NCI-H1694 (cell line): Measurements from ENCODE around the gene DES.

Source experiments
- DNase-seq: peaks from one replicate; lab custom pipeline; 2025; lab: John Stamatoyannopoulos, UW

Gene DES

GRCh38 chr2:219438453-219438852, 20.3 kb downstream of the DES start:
- no peak for DNase-seq

- DNase-seq: no peak
These were observed 21.3 kb downstream of the DES start for GRCh38 chr2:219439506-219439905.

DNA sequence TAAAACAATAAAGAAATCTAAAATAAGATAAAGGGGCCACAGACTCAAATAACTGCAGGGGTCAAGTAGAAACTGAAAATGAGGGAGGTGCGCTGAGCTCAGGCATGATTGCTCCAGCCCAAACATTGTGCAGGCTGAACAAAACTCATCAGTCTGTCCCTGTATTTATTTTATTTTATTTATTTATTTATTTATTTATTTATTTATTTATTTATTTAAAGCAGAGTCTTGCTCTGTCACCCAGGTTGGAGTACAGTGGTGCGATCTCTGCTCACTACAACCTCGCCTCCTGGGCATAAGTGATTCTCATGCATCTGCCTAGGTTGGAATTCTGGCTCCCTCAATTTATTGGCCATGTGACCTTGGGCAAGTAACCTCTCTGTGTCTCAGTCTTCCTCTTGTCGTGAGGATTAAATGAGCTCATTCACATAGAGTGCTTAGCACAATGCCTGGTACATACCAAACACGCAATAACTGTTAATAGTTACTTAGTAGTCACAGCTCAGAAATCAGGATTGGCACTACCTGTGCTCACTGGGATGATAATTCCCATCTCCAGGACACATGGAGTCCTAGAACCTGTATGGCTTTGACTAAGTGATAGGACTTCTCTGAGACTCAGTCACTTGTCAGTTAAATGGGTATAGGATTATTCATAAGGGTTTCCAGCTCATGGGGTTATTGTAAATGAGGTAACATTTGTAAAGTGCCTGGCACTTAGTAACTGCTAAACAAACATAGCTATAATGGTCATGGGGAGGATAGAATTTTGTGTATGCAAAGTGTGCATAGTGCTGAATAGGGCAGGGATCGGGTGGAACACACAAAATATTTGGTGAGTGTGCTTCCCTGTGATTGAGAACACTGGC, 22.4 kb downstream of the DES start:
- DNase-seq: no peak

DNA sequence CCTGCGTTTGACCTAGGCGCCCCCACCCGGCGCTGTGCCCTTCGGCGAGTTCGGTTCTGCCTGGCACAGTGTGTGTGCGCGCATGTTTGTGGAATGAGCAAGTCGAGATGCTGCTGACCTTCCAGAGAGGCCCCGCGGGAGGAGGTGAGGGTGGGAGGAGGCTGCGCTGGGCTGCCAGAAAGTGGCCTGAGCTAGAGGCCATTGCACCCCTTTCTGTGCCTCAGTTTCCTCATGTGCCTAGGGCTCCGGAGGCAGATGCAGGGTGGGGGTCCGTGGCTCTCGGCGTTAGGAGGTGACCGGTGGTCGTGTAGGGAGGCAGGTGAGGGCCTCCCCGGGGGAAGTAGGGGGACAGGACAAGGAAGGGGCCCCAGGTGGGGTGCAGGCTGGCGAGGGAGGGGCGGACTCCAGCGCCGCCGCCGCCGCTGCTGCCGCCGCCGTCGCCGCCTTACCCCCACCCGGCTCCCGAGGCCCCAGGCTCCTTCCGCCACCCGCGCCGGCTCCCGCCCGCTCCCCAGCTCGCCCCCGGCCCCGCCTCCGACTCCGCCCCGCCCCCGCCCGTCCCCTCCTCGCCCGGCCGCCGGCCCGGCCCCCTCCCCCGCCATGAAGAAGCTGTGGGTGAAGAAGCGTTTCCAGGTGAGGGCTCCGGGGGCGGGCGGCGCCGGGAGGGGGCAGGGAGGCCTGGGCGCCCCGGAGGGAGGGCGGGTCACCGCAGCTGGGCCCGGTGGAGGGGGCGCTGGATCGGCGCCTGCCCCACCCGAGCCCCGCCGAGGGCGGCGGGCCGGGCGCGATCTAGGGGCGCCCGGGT, 23.5 kb downstream of the DES start:
- no peak for DNase-seq

DNA sequence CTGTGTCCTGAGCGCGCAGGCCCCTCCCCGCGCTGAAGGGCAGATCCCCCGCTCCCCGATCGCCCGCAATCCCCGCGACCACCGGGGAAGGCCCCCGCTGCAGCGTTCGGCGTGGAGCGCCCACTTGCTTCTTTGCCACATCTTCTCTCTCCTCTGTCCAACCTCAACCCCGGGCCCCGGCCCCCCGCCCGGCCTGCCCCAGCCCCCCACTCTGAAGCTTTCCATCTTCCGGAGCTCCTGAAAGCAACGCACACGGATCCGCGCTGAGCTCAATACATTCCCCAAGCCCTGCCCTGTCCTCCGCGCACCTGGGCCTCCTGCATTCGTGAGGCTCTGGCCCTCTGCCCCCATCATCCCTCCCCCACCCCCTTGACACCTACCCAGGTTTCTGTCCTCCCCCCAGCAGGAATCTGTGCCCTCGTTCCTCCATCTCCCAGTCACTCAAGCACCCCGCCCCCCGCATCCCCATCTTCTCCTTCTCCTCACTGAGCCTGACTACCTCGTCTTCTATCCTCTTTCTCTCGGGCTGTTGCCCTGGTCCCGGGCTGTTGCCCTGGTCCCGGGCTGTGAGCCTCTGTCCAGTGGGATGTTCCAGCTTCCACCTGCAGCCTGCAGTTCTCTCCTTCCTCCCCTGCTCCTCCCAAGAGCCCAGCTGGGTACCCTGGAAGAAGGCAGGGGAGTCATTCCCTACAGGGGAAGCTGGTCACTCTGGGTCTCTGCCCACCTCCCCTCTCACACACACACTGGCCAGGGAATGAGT, 24.3 kb downstream of the DES start:
- no peak for DNase-seq

DNA sequence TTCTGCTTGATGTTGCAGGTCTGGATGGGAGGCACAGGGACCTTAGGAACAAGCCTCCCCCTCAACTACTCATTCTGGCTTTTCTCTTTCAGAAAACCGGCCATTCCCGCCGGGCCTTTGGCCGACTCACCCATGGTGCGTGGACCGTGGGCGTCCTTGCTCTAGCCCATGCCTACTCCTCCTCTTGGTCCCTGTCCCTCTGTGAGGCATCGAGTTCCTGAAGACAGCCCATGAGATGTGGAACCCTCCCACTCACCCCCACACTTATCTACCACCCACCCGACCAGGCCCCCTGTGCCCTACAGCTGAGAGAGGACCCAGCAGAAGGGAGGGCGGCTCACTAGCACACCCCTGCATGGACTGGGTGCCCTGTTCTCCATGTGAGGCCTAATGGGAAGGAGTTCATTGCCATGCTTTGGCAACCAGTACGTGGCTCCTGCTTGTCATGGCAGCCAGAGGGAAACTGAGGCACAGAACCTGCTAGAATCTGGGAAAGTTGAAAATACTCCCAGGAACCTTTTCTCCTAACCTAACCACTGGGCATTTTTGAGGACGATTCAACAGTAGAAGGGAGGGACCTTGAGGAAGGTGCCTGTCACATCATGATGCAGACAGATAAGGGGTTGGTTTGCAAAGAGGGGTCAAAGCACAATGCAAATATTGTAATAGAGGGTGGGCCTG, 25.0 kb downstream of the DES start:
- DNase-seq: no peak

GRCh38 chr2:219443697-219444023, 25.5 kb downstream of the DES start:
- DNase-seq: no peak

GRCh38 chr2:219444566-219445091, 26.5 kb downstream of the DES start:
- DNase-seq: peak; percentile 69

- peak; percentile 47 for DNase-seq
These were observed 27.1 kb downstream of the DES start for GRCh38 chr2:219445220-219445640.

DNA sequence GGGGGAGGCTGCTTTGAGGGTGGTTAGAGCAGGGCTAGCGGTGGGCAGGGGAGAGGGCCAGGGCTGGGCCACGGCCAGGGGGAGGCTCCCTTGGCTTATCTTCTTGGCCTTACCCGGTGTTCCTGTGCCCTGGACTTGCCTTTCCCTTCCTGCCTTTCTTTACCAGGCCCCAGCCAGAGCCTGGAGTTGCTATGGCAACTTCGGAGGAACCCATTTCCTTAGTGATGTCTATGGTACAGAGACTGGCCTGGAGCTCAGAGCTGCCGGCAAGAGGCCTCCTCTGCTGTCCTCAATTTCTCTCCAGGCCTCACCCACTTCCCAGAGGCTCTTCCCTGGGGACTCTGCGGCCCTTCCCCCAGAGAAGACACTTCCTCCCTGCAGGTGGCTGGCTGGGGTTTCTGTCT, 27.9 kb downstream of the DES start:
- DNase-seq: peak; percentile 22

GRCh38 chr2:219446689-219447088, 28.5 kb downstream of the DES start:
- DNase-seq: no peak

DNA sequence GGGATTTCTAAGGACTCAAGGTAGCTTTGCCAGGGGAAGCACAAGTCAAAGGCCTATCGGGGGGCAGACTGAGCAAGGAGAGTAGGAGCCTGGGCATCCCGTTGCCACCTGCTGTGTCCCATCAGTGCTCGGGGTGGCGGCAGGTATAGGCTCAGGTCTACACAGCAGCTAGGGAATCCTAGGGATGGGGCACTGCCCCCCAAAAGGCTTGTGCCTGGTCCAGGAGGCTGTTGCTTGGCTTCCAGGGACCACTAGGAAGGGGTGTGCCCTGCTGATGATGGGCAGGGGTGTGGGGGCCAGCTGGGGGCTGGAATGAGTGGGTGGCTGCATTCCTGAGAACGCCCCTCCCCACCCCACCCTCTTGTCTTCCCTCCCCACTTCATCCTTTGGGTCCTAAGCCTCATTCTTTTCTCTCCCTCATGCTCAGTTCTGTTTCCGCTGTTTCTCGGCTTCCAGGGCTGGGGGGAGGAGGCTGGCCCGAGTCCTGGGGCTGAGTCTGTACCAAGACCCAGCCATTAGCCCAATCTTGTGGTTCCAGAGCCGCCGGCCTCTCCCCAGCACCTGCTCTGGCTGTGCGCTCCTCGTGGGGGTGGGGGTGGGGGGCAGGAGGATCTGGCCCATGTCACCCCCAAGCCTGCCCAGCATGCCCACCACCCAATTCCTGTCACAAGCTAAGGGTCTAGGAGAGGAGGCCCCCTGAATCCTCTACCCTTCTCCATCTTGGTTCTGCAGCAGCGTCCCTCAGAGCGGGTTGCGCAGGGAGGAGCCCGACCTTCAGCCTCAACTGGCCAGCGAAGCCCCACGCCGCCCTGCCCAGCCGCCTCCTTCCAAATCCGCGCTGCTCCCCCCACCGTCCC, 29.3 kb downstream of the DES start:
- no peak for DNase-seq

DNA sequence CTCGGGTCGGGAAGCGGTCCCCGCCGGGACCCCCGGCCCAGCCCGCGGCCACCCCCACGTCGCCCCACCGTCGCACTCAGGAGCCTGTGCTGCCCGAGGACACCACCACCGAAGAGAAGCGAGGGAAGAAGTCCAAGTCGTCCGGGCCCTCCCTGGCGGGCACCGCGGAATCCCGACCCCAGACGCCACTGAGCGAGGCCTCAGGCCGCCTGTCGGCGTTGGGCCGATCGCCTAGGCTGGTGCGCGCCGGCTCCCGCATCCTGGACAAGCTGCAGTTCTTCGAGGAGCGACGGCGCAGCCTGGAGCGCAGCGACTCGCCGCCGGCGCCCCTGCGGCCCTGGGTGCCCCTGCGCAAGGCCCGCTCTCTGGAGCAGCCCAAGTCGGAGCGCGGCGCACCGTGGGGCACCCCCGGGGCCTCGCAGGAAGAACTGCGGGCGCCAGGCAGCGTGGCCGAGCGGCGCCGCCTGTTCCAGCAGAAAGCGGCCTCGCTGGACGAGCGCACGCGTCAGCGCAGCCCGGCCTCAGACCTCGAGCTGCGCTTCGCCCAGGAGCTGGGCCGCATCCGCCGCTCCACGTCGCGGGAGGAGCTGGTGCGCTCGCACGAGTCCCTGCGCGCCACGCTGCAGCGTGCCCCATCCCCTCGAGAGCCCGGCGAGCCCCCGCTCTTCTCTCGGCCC, 30.1 kb downstream of the DES start:
- DNase-seq: no peak

- DNase-seq: no peak
These were observed 30.7 kb downstream of the DES start for GRCh38 chr2:219448776-219449341.

GRCh38 chr2:219449609-219450008, 31.4 kb downstream of the DES start:
- DNase-seq: no peak

- no peak for DNase-seq
These were observed 33.6 kb downstream of the DES start for GRCh38 chr2:219451661-219452360.

GRCh38 chr2:219452361-219453317, 34.5 kb downstream of the DES start:
- DNase-seq: peak; percentile 67
